COLO668 (cell line): Measurements from ENCODE around the gene EPHA1.
"Not testable (repeated sequence)": the region's sequence is repeated elsewhere in the genome, so short reads cannot be mapped to it uniquely, and the experiment has no call there.

Source experiments
- DNase-seq: peaks from one replicate; lab custom pipeline; 2025; ENCODE audit not compliant: unreplicated experiment; lab: John Stamatoyannopoulos, UW

EPHA1 gene

DNA sequence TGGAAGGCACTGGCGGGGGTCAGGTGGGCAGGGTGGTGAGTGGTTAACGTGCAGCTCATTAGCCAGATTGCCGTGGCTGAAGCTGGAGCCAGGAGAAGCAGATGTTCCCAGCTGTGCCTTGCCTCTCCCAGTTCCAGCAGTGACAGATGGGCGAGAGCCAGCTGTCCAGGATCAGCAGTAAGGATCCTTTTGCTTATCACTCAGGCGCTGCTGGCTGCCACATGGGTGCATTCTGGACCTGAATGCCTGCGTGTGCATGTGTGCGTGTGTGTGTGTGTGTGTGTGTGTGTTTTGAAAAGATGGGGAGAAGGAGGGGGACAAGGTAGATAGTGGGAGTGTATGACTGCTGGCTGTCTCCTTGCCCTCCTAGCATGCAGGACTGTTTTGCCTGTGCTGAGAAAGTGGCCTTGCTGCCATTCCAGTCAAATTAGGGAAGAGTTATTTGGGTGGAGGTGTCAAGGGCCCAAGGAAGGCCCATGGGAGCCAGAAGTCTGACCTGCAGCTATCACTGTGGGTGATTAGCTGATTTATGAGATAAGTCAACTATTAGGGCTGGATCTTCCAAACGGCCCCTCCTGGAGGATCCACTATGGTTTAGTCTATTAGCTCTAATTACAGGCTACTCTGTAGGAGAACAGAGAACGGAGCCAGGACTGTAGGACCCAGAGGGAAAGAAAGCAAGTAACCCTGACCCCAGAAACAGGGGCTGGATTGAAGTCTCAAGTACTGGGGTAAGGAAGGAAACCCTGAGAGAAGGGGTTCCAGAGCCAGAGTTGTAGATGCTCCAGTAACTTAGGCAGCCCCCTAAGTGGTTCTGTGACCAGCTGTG lies 3.3 kb downstream of the EPHA1 start:
- no peak for DNase-seq

DNA sequence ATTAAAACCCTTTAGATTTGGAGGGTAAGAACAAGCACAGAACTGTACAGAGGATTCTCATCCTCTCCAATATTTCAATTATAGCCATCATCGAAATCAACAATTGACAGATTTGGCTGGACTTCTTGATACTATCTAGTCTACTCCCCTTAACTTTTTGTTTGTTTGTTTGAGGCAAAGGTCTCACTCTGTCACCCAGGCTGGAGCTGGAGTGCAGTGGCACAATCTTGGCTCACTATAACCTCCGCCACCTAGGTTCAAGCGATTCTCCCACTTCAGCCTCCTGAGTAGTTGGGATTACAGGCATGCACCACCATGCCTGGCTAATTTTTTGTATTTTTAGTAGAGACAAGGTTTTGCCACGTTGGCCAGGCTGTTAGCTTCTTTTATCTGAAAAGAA lies 6.4 kb downstream of the EPHA1 start:
- DNase-seq: not testable (repeated sequence)

GRCh38 chr7:143401265-143401664 lies 7.4 kb downstream of the EPHA1 start:
- DNase-seq: no peak

DNA sequence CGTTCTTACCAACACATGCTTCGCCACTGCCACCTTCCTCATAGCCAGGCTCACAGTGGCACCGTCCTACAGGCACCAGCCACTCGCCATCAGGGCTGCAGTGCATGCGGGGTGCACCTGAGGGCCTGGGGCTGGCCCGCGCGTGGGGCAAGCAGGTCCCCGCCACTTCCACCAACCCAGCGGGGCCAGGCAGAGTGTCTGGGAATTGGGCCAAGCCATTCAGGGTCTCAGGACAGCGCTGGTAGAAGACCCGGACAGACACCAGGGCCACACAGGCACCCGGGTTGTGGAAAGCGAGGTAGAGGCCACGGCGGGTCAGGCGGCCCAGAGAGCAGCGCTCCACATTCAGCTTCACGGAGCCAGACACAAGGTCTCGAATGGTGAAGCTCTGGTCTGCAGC lies 9.0 kb downstream of the EPHA1 start:
- no peak for DNase-seq

GRCh38 chr7:143399151-143399550 lies 9.5 kb downstream of the EPHA1 start:
- DNase-seq: no peak

DNA sequence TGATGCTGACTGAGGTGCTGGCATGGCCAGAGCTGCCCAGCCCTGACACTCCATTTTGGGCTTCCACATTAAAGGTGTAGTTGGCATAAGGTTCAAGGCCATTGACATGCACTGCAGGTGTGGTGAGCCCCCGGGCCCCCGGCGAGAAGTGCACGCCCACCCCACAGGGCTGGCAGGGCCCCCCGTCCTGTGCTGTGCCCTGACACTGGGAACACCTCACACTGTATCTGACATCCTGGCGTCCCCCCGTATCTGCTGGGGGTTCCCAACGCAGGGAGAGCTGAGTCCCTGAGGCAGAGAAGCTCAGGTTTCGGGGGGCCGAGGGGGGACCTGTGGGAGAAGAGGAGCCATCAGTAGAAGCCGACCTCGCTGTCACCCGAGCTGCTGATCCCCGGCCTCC lies 10.0 kb downstream of the EPHA1 start:
- DNase-seq: no peak

- no peak for DNase-seq
These were observed 10.7 kb downstream of the EPHA1 start for GRCh38 chr7:143397710-143398530.

DNA sequence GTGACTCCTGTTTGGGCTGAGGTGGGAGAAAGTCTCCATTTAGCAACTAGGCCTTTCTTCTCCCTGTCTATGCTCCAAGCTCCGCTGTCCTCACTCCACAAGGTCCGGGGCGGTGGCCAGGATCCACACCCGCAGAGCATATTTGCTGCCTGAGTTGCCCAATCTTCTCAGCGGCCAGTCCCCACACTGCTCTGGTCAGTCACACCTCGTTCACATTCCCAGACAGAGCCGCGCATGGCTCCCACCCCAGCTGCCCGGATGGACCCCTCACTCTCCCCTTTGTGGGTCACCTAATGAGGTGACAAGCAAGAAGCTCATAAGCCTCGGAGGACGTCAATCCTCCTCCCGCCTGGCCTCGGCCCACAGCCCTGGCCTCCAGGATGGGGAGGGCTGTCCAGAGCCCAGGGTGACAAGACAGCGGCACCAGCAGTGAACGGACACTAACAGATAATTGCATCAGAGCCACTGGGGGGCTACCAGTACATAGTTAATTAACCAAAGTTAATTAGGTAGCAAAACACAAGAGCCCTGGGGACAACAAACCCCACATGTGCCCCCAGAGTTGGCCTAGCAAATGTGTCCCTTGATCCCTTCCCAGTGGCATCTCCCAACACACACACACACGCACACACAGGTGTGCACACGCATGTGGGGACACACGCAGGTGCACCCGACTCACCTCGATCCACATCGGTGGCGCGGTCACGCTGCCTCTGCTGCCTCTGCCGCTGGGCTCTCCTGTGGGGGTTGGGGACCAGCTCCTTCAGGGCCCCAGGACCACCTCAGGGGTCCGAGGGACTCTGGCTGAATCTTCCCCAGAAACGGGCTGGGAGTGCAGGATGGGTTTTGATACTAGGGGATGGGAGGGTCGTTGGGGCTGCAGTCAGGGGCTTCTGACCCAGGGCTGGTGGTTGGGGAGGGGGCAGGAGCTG lies 11.8 kb downstream of the EPHA1 start:
- DNase-seq: no peak

GRCh38 chr7:143396182-143396581 lies 12.5 kb downstream of the EPHA1 start:
- no peak for DNase-seq

- no peak for DNase-seq
These were observed 13.2 kb downstream of the EPHA1 start for GRCh38 chr7:143395187-143396149.

DNA sequence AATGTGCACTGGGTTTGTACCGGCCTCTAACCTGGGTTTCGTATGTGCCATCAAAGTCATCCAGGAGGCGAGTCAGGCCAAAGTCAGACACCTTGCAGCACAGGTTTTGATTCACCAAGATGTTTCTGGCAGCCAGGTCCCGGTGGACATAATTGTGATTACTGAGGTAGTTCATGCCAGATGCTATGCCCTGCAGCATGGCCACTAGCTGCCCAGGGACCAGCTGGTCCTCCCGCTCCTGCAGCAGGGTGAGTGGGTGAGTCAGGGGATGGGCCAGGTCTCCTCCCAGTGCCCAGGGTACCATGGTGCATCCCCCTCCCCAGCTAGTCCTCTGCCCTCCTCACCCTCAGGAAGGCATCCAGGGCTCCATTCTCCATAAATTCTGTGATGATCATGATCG lies 13.9 kb downstream of the EPHA1 start:
- no peak for DNase-seq

DNA sequence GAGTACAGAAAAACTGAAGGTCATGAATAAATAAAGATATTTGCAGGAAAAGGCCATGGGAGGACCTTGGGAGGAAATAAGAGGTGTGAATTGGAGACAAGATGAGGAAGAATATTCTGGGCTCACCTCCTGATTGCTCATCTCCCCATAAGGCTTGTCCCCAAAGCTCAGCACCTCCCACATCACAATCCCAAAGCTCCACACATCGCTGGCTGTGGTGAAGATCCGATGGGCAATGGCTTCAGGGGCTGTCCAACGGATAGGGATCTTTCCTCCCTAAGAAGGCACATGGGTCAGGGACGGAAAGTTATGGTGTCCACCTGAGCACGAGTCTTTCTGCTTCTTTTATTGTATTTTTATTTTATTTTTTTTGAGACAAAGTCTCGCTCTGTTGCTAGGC lies 14.6 kb downstream of the EPHA1 start:
- DNase-seq: no peak

DNA sequence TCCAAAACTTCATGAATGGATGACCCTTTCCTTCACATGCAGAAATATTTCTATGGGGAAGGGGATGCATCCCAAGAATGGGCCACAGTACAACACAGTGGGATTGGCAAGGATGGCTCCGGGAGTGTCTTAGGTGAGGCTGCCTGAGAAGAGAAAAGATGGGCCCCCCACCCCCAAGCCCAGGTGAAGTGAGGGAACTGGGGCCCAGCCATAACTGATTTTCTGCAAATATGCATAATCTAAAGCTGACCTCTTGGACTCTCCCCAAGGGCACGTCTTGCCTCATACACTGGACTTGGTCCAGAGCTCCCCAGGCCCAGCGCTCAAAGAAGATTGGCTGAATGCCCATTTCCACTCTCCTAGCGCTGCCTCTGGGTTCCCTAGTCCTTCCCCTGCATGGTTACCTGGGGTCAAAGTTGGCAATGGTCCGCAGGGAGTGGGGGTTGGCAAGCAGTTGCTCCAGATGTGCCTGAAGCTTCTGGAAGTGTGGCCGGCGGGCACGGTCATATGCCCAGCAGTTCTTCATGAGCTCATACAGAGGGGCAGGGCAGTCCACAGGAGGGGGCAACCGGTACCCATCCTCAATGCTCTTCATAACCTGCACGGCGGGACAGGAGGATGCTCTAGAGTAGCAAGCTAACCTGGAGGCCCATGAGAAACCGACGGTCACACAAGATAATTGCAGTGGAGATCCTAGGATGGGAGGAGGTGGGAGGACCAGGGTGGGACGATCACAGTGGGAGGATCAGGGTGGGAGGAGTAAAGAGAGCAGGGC lies 15.2 kb downstream of the EPHA1 start:
- DNase-seq: no peak

DNA sequence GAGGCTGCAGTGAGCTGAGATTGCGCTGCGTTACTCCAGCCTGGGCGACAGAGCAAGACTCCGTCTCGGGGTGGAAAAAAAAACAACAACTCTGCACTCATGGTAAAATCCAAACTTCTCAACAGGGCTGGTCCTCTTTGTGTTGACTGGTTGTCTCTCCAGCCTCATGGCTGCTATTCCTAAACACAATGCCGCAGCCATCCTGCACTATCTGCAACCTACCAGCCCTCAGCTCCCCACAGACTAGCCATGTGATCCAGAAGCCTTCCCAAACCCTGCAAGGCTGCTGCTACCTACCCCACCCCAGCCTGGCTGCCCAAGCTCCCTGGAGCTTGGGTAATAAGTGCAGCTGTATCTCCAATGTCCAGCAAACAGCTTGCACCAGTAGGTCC lies 15.8 kb downstream of the EPHA1 start:
- DNase-seq: no peak

DNA sequence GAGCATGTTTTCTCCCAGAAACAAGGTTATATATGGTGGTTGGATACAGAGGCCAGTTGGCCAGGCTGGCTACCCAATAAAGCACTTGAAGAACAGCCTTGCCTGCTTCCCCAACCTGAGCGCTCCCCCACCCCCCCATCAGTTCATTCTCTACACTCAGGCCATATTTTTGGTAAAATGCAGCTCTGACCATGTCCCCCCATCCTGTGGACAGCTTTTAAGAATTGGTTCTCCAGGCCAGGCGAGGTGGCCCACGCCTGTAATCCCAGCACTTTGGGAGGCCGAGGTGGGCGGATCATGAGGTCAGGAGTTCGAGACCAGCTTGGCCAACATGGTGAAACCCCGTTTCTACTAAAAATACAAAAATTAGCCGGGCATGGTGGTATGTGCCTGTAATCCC lies 16.2 kb downstream of the EPHA1 start:
- DNase-seq: not testable (repeated sequence)

DNA sequence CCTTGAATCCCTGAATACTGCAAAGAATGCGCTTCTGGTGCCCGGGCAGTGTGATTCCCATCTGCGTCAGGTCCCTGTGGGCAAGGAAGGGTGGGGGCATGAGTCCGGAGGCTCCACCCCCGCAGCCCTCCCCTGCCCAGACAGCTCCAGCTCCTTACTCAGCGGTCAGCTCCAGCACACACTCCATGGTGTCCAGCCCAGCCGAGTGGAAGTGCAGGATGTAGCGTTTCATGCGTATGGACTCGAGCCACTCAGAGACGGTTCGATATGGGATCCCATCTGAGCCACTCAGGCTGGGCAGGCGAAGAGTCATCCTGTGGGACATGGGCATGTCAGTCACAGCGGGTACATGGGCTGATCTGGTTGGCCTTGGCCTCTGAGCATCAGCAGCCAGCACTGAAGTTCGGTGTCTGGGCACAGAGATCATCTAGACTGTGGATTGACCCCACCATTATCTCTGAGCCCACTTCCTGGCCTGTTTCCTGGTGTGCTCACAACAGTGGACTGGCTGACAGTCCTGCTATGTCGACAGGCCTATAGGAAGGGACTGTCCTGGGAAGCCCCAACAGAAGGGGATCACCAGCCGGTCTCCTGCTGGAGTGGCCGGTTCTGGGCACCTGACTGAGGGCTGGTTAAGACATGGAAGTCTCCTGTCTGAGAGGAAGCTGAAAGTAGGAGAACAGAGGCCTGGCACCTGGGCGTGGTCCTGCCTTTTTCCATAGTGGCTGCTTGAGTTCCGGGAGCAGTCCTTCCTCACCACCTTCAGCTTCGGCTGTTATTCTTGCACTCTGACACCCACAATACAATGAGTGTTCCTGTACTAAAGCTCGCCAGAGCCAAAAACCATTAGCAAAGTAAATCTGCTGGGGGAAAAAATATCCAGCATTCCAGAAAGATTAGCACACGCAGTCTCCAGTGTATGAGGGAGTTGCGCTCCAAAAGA lies 16.9 kb downstream of the EPHA1 start:
- no peak for DNase-seq

DNA sequence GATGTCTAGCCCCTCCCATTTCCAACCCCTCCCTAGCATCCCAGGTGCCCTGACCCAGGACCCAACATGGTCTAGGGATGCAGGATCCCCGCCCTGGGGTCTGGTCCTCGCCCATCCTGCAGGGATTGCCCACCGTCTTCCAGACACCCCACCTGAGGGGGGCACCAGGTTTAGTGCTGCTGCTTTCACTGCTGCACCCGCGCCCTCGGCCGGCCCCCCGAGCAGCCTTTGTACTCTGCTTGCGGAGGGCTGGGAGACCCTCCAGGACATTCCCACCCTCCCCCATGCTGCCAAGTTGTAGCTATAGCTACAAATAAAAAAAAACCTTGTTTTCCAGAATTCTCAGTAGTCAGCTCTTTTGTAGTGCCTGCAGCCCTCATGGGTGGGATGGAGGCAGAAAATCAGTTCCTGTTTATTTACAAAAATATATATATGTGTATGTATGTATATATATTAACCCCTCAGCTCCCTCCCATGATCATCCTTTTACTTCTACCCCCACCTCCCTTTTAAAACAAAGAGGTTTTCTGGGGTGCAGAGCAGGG lies 17.8 kb downstream of the EPHA1 start:
- DNase-seq: no peak
